HepG2 (cell line): ENCODE results near the gene LIPC. TPM values are rescaled to one million over a fixed set of nuclear protein-coding genes. Genes with fewer than 3 reads are reported as not detected.

Experiments
- BRD4 ChIP-seq: sonication (generic); formaldehyde crosslinking; IDR thresholded peaks from 2 replicates; pipeline ENCODE4 v1.4.0; 2020; ENCODE audit warnings: missing genetic modification reagents
- HOXA3 ChIP-seq: sonication (generic); formaldehyde crosslinking; IDR thresholded peaks from 2 replicates; pipeline ENCODE4 v1.5.0; 2020; ENCODE audit warnings: missing genetic modification reagents
- HOXA9 ChIP-seq: sonication (generic); formaldehyde crosslinking; IDR thresholded peaks from 2 replicates; pipeline ENCODE4 v1.8.1; 2022; ENCODE audit warnings: missing genetic modification reagents, mild to moderate bottlenecking, moderate library complexity, borderline replicate concordance
- SIX4 ChIP-seq: sonication (generic); formaldehyde crosslinking; IDR thresholded peaks from 2 replicates; pipeline ENCODE4 v1.4.0; 2020; ENCODE audit warnings: missing genetic modification reagents
- TCF12 ChIP-seq, 2 experiments: fragments of 450-650 bp in 1 of 2; sonication (generic) in 1 of 2; formaldehyde crosslinking in 1 of 2; IDR thresholded peaks; 2 replicates each; pipeline versions ENCODE4 v1.6.1 to v1.8.0; 2017 to 2022; ENCODE audit warnings: antibody characterized with exemption in 1 of 2, mild to moderate bottlenecking in 1 of 2, missing genetic modification reagents in 1 of 2, moderate library complexity in 1 of 2
- ZFP1 ChIP-seq: IDR thresholded peaks from 2 replicates; pipeline ENCODE4 v1.6.1; 2016
- ZNF292 ChIP-seq: sonication (generic); formaldehyde crosslinking; IDR thresholded peaks from 2 replicates; pipeline ENCODE4 v1.8.1; 2022; ENCODE audit warnings: mild to moderate bottlenecking, low read depth, missing genetic modification reagents, borderline replicate concordance
- ZNF552 ChIP-seq: sonication (generic); formaldehyde crosslinking; IDR thresholded peaks from 2 replicates; pipeline ENCODE4 v1.9.0; 2022; ENCODE audit warnings: missing genetic modification reagents, mild to moderate bottlenecking, borderline replicate concordance
- ZNF556 ChIP-seq: sonication (generic); formaldehyde crosslinking; IDR thresholded peaks from 2 replicates; pipeline ENCODE4 v1.4.0; 2020; ENCODE audit warnings: mild to moderate bottlenecking, missing genetic modification reagents, borderline replicate concordance
- polyA plus RNA-seq, 8 experiments: library from polyadenylated mRNA; depleted of rRNA in 3 of 8; stranded (reverse) in 7 of 8; unstranded in 1 of 8; fragments of >200 nt; fragmentation: Illumina TruSeq in 4 of 8; extraction: Trizol in 4 of 8; gene quantifications; 2 replicates each; pipeline versions ENCODE4 v1.2.1 to v1.2.3, GENCODE V29; 2011 to 2016; ENCODE audit warnings: low read depth in 4 of 8, missing spikeins in 1 of 8, mixed read lengths in 1 of 8; ENCODE audit not compliant: insufficient read depth in 1 of 8
- total RNA-seq, 5 experiments: library from RNA; depleted of rRNA; stranded (reverse); fragments of >200 nt; fragmentation: Illumina TruSeq; extraction: Trizol; gene quantifications; 2 replicates each; pipeline ENCODE4 v1.2.3, GENCODE V29; 2016; ENCODE audit warnings: low read depth in 1 of 5
- TF ChIP-seq, protein P1 (sequence below): sonication (generic); formaldehyde crosslinking; IDR thresholded peaks from 2 replicates; pipeline ENCODE4 v1.4.0; 2020; ENCODE audit warnings: missing genetic modification reagents, borderline replicate concordance
- TF ChIP-seq, protein P2 (sequence below): sonication (generic); formaldehyde crosslinking; IDR thresholded peaks from 2 replicates; pipeline ENCODE4 v1.4.0; 2020; ENCODE audit warnings: missing genetic modification reagents
- TF ChIP-seq, protein P3 (sequence below): sonication (generic); formaldehyde crosslinking; IDR thresholded peaks from 2 replicates; pipeline ENCODE4 v1.4.0; 2020; ENCODE audit warnings: mild to moderate bottlenecking, low read depth, missing genetic modification reagents
- TF ChIP-seq, protein P4 (sequence below): sonication (generic); formaldehyde crosslinking; IDR thresholded peaks from 2 replicates; pipeline ENCODE4 v1.5.1; 2020; ENCODE audit warnings: mild to moderate bottlenecking, missing genetic modification reagents, borderline replicate concordance
- TF ChIP-seq, protein P5 (sequence below), 2 experiments: fragments of 450-650 bp in 1 of 2; sonication (generic) in 1 of 2; formaldehyde crosslinking; IDR thresholded peaks; 2 replicates each; pipeline versions ENCODE4 v1.5.0 to v1.8.0; 2020 to 2022; ENCODE audit warnings: mild to moderate bottlenecking in 1 of 2, missing genetic modification reagents in 1 of 2

The LIPC gene
- total and polyA plus RNA-seq, 2 of the 13 experiments (the other 11 are each of a cell fraction or from before 2014, with no cell fraction given) = 26.0 to 38.0 TPM

DNA sequence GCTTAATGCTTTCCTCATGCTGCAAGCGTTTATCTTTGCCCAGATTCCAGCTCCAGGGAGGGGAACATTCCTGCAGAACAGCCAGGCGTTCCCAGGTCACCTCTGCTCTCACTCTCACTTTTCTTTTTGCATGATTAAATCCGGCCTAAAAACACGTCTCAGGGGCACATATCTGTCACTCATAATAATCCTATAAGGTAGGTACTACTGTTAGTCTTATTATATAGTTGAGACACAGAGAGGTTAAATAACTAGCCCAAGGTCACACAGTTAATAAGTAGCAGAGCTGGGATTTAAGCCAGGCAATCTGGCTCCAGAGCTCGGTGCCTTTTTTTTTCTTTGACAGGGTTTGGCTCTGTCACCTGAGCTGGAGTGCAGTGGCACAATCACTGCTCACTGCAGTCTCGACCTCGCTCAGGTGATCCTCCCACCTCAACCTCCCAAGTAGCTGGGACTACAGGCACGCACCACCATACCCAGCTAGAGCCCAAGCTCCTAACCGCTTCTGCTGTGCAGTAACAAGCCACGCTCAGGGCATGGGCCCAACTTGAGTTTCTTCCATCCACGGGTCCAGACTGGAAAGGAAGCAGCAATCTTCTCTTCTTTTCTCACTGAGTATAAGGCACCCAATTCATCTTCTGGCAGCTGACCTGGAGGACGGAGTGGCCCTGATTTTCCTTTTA, 96.5 kb downstream of the LIPC start (continued):
- TF ChIP-seq BRD4 (CRISPR knock-in tag) = peak; percentile 51; the same call in 1 of the 2 replicates
- TF ChIP-seq, protein P1, sequence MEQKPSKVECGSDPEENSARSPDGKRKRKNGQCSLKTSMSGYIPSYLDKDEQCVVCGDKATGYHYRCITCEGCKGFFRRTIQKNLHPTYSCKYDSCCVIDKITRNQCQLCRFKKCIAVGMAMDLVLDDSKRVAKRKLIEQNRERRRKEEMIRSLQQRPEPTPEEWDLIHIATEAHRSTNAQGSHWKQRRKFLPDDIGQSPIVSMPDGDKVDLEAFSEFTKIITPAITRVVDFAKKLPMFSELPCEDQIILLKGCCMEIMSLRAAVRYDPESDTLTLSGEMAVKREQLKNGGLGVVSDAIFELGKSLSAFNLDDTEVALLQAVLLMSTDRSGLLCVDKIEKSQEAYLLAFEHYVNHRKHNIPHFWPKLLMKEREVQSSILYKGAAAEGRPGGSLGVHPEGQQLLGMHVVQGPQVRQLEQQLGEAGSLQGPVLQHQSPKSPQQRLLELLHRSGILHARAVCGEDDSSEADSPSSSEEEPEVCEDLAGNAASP (CRISPR knock-in tag) = peak; percentile 51; the same call in 1 of the 2 replicates
- TF ChIP-seq ZNF292 = peak; percentile 76; the same call in 1 of the 2 replicates
- TF ChIP-seq, protein P2, sequence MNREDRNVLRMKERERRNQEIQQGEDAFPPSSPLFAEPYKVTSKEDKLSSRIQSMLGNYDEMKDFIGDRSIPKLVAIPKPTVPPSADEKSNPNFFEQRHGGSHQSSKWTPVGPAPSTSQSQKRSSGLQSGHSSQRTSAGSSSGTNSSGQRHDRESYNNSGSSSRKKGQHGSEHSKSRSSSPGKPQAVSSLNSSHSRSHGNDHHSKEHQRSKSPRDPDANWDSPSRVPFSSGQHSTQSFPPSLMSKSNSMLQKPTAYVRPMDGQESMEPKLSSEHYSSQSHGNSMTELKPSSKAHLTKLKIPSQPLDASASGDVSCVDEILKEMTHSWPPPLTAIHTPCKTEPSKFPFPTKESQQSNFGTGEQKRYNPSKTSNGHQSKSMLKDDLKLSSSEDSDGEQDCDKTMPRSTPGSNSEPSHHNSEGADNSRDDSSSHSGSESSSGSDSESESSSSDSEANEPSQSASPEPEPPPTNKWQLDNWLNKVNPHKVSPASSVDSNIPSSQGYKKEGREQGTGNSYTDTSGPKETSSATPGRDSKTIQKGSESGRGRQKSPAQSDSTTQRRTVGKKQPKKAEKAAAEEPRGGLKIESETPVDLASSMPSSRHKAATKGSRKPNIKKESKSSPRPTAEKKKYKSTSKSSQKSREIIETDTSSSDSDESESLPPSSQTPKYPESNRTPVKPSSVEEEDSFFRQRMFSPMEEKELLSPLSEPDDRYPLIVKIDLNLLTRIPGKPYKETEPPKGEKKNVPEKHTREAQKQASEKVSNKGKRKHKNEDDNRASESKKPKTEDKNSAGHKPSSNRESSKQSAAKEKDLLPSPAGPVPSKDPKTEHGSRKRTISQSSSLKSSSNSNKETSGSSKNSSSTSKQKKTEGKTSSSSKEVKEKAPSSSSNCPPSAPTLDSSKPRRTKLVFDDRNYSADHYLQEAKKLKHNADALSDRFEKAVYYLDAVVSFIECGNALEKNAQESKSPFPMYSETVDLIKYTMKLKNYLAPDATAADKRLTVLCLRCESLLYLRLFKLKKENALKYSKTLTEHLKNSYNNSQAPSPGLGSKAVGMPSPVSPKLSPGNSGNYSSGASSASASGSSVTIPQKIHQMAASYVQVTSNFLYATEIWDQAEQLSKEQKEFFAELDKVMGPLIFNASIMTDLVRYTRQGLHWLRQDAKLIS = no peak
- TF ChIP-seq, protein P3, sequence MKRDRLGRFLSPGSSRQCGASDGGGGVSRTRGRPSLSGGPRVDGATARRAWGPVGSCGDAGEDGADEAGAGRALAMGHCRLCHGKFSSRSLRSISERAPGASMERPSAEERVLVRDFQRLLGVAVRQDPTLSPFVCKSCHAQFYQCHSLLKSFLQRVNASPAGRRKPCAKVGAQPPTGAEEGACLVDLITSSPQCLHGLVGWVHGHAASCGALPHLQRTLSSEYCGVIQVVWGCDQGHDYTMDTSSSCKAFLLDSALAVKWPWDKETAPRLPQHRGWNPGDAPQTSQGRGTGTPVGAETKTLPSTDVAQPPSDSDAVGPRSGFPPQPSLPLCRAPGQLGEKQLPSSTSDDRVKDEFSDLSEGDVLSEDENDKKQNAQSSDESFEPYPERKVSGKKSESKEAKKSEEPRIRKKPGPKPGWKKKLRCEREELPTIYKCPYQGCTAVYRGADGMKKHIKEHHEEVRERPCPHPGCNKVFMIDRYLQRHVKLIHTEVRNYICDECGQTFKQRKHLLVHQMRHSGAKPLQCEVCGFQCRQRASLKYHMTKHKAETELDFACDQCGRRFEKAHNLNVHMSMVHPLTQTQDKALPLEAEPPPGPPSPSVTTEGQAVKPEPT (CRISPR knock-in tag) = no peak
- peak; percentile 52 for TF ChIP-seq HOXA3
- no peak; the same call in 1 of the 2 replicates for TF ChIP-seq ZFP1 (CRISPR knock-in tag)
- TF ChIP-seq TCF12 (IDR thresholded peaks at IDR 0.05) = no peak
- TF ChIP-seq TCF12 (CRISPR knock-in tag; IDR thresholded peaks at IDR 0.05) = no peak
- no peak for TF ChIP-seq ZNF556 (CRISPR knock-in tag)
- no peak for TF ChIP-seq HOXA9
- peak; percentile 73; the same call in 1 of the 2 replicates for TF ChIP-seq SIX4 (CRISPR knock-in tag)
- TF ChIP-seq, protein P4, sequence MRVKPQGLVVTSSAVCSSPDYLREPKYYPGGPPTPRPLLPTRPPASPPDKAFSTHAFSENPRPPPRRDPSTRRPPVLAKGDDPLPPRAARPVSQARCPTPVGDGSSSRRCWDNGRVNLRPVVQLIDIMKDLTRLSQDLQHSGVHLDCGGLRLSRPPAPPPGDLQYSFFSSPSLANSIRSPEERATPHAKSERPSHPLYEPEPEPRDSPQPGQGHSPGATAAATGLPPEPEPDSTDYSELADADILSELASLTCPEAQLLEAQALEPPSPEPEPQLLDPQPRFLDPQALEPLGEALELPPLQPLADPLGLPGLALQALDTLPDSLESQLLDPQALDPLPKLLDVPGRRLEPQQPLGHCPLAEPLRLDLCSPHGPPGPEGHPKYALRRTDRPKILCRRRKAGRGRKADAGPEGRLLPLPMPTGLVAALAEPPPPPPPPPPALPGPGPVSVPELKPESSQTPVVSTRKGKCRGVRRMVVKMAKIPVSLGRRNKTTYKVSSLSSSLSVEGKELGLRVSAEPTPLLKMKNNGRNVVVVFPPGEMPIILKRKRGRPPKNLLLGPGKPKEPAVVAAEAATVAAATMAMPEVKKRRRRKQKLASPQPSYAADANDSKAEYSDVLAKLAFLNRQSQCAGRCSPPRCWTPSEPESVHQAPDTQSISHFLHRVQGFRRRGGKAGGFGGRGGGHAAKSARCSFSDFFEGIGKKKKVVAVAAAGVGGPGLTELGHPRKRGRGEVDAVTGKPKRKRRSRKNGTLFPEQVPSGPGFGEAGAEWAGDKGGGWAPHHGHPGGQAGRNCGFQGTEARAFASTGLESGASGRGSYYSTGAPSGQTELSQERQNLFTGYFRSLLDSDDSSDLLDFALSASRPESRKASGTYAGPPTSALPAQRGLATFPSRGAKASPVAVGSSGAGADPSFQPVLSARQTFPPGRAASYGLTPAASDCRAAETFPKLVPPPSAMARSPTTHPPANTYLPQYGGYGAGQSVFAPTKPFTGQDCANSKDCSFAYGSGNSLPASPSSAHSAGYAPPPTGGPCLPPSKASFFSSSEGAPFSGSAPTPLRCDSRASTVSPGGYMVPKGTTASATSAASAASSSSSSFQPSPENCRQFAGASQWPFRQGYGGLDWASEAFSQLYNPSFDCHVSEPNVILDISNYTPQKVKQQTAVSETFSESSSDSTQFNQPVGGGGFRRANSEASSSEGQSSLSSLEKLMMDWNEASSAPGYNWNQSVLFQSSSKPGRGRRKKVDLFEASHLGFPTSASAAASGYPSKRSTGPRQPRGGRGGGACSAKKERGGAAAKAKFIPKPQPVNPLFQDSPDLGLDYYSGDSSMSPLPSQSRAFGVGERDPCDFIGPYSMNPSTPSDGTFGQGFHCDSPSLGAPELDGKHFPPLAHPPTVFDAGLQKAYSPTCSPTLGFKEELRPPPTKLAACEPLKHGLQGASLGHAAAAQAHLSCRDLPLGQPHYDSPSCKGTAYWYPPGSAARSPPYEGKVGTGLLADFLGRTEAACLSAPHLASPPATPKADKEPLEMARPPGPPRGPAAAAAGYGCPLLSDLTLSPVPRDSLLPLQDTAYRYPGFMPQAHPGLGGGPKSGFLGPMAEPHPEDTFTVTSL (CRISPR knock-in tag) = peak; percentile 72
- no peak for TF ChIP-seq ZNF552 (CRISPR knock-in tag)
- TF ChIP-seq, protein P5, sequence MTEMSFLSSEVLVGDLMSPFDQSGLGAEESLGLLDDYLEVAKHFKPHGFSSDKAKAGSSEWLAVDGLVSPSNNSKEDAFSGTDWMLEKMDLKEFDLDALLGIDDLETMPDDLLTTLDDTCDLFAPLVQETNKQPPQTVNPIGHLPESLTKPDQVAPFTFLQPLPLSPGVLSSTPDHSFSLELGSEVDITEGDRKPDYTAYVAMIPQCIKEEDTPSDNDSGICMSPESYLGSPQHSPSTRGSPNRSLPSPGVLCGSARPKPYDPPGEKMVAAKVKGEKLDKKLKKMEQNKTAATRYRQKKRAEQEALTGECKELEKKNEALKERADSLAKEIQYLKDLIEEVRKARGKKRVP (CRISPR knock-in tag; IDR thresholded peaks at IDR 0.05) = 0 out of 4 replicates have a peak, but pooled peaks of 1 of the 2 experiments have one; percentile 15
